Glomerular visceral epithelial cell (primary cell): ENCODE measurements around the gene TGM2.

Source experiments
- DNase-seq: peaks from one replicate; pipeline ENCODE4 v3.0.0-alpha.2; 2016; ENCODE audit errors: extremely low spot score

Gene TGM2

GRCh38 chr20:38092915-38093314 is 72.2 kb downstream of the TGM2 start:
- no peak for DNase-seq

- no peak for DNase-seq
These were observed 72.7 kb downstream of the TGM2 start for GRCh38 chr20:38092260-38092857.

- DNase-seq = no peak
These were observed 73.4 kb downstream of the TGM2 start for GRCh38 chr20:38091441-38092216.

- DNase-seq = no peak
These were observed 75.0 kb downstream of the TGM2 start for GRCh38 chr20:38090061-38090460.

GRCh38 chr20:38089500-38089899 is 75.6 kb downstream of the TGM2 start:
- DNase-seq = no peak

- DNase-seq = no peak
These were observed 80.0 kb downstream of the TGM2 start for GRCh38 chr20:38085026-38085425.

- no peak for DNase-seq
These were observed 80.6 kb downstream of the TGM2 start for GRCh38 chr20:38084425-38084951.

GRCh38 chr20:38083338-38084048 is 81.6 kb downstream of the TGM2 start:
- DNase-seq = no peak

GRCh38 chr20:38082894-38083293 is 82.2 kb downstream of the TGM2 start:
- DNase-seq = no peak

- no peak for DNase-seq
These were observed 83.5 kb downstream of the TGM2 start for GRCh38 chr20:38081575-38081974.

- no peak for DNase-seq
These were observed 85.7 kb downstream of the TGM2 start for GRCh38 chr20:38079353-38079752.

- no peak for DNase-seq
These were observed 87.0 kb downstream of the TGM2 start for GRCh38 chr20:38078084-38078483.
